ENCODE results near the gene DGLUCY.

DNA sequence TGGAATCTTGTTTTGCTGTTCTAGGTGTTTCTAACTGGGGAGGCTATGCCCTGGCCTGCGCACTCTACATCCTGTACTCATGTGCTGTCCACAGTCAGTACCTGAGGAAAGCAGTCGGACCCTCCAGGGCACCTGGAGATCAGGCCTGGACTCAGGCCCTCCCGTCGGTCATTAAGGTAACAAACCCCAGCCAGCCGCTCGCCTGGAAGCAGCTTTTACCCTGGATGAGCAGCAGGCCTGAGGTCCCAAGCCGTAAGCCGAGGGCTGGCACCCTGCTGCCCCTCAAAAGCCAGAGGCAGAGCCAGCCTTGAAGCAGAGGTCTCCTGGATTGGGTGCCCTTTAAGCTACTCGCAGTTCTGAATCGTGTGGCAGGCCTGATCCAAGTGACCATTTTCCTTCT is 101.5 kb downstream of the DGLUCY start:
- TF ChIP-seq, protein P1, sequence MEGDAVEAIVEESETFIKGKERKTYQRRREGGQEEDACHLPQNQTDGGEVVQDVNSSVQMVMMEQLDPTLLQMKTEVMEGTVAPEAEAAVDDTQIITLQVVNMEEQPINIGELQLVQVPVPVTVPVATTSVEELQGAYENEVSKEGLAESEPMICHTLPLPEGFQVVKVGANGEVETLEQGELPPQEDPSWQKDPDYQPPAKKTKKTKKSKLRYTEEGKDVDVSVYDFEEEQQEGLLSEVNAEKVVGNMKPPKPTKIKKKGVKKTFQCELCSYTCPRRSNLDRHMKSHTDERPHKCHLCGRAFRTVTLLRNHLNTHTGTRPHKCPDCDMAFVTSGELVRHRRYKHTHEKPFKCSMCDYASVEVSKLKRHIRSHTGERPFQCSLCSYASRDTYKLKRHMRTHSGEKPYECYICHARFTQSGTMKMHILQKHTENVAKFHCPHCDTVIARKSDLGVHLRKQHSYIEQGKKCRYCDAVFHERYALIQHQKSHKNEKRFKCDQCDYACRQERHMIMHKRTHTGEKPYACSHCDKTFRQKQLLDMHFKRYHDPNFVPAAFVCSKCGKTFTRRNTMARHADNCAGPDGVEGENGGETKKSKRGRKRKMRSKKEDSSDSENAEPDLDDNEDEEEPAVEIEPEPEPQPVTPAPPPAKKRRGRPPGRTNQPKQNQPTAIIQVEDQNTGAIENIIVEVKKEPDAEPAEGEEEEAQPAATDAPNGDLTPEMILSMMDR (IDR thresholded peaks at IDR 0.05) = no peak
- TF ChIP-seq POLR2A (IDR thresholded peaks at IDR 0.05) = no peak

Measured in Peyer's patch (tissue), 4 donors.